Measurements from ENCODE around the gene PRPF6.

Gene PRPF6

GRCh38 chr20:64024141-64024990 is 43.4 kb downstream of the PRPF6 start:
- DNase-seq (ENCODE audit: low read depth, low spot score) = no peak
- H3K36me3 ChIP-seq (ENCODE audit: control insufficient read depth, insufficient read depth, low read length) = peaks cover 37% of the 10 kb centered on the region
- H3K4me3 ChIP-seq (ENCODE audit: low read length) = no peak overlapping the region
- H3K27me3 ChIP-seq (ENCODE audit: control insufficient read depth, insufficient read depth, low read length) = no peaks in the 10 kb centered on the region
- H3K27ac ChIP-seq (ENCODE audit: low read length) = no peak overlapping the region
- no peaks in the 10 kb centered on the region for H3K4me1 ChIP-seq (ENCODE audit: control insufficient read depth, insufficient read depth, low read length)
- no CpG with 5 or more reads among the region's 17 CpGs for WGBS (ENCODE audit: insufficient coverage, insufficient read length)
- H3K9me3 ChIP-seq (ENCODE audit: control insufficient read depth, insufficient read depth, low read length) = no peaks in the 10 kb centered on the region

GRCh38 chr20:64025101-64025825 is 44.3 kb downstream of the PRPF6 start:
- no peak overlapping the region for H3K4me3 ChIP-seq (ENCODE audit: low read length)
- no peak for DNase-seq (ENCODE audit: low read depth, low spot score)
- H3K27ac ChIP-seq (ENCODE audit: low read length) = no peak overlapping the region
- WGBS (ENCODE audit: insufficient coverage, insufficient read length) = no CpG with 5 or more reads among the region's 18 CpGs
- peaks cover 45% of the 10 kb centered on the region for H3K36me3 ChIP-seq (ENCODE audit: control insufficient read depth, insufficient read depth, low read length)
- H3K27me3 ChIP-seq (ENCODE audit: control insufficient read depth, insufficient read depth, low read length) = no peaks in the 10 kb centered on the region
- no peaks in the 10 kb centered on the region for H3K4me1 ChIP-seq (ENCODE audit: control insufficient read depth, insufficient read depth, low read length)
- H3K9me3 ChIP-seq (ENCODE audit: control insufficient read depth, insufficient read depth, low read length) = no peaks in the 10 kb centered on the region

DNA sequence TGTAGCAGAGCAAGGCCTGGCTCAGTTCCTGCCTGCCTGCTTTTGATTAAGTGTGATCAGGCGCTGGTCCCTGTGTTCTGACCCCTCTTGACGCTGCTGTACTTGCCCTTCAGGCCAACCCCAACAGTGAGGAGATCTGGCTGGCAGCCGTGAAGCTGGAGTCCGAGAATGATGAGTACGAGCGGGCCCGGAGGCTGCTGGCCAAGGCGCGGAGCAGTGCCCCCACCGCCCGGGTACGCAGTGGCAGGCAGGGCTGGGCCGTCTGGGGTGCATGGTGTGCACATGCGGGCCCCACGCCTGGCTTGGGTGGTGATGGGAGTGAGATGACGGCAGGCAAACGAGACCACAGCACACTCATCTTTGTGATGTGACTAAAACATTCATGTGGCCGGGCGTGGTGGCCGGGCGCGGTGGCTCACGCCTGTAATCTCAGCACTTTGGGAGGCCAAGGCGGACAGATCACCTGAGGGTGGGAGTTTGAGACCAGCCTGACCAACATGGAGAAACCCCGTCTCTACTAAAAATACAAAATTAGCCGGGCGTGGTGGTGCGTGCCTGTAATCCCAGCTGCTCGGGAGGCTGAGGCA is 45.0 kb downstream of the PRPF6 start:
- H3K4me1 ChIP-seq (ENCODE audit: control insufficient read depth, insufficient read depth, low read length) = no peaks in the 10 kb centered on the region
- no peak for DNase-seq (ENCODE audit: low read depth, low spot score)
- H3K27ac ChIP-seq (ENCODE audit: low read length) = no peak overlapping the region
- no peak overlapping the region for H3K4me3 ChIP-seq (ENCODE audit: low read length)
- no peaks in the 10 kb centered on the region for H3K27me3 ChIP-seq (ENCODE audit: control insufficient read depth, insufficient read depth, low read length)
- WGBS (ENCODE audit: insufficient coverage, insufficient read length) = no CpG with 5 or more reads among the region's 29 CpGs
- no peaks in the 10 kb centered on the region for H3K9me3 ChIP-seq (ENCODE audit: control insufficient read depth, insufficient read depth, low read length)
- peaks cover 49% of the 10 kb centered on the region for H3K36me3 ChIP-seq (ENCODE audit: control insufficient read depth, insufficient read depth, low read length)

GRCh38 chr20:64027981-64028685 is 47.2 kb downstream of the PRPF6 start:
- Histone ChIP-seq H3K27me3 (ENCODE audit: control insufficient read depth, insufficient read depth, low read length) (no peaks in the 10 kb centered on the region), H3K27ac (ENCODE audit: low read length) (no peak overlapping the region), H3K9me3 (ENCODE audit: control insufficient read depth, insufficient read depth, low read length) (no peaks in the 10 kb centered on the region), H3K4me1 (ENCODE audit: control insufficient read depth, insufficient read depth, low read length) (no peaks in the 10 kb centered on the region), H3K36me3 (ENCODE audit: control insufficient read depth, insufficient read depth, low read length) (peaks cover 48% of the 10 kb centered on the region), H3K4me3 (ENCODE audit: low read length) (no peak overlapping the region)
- DNase-seq (ENCODE audit: low read depth, low spot score) = no peak
- WGBS (ENCODE audit: insufficient coverage, insufficient read length) = no CpG with 5 or more reads among the region's 24 CpGs

DNA sequence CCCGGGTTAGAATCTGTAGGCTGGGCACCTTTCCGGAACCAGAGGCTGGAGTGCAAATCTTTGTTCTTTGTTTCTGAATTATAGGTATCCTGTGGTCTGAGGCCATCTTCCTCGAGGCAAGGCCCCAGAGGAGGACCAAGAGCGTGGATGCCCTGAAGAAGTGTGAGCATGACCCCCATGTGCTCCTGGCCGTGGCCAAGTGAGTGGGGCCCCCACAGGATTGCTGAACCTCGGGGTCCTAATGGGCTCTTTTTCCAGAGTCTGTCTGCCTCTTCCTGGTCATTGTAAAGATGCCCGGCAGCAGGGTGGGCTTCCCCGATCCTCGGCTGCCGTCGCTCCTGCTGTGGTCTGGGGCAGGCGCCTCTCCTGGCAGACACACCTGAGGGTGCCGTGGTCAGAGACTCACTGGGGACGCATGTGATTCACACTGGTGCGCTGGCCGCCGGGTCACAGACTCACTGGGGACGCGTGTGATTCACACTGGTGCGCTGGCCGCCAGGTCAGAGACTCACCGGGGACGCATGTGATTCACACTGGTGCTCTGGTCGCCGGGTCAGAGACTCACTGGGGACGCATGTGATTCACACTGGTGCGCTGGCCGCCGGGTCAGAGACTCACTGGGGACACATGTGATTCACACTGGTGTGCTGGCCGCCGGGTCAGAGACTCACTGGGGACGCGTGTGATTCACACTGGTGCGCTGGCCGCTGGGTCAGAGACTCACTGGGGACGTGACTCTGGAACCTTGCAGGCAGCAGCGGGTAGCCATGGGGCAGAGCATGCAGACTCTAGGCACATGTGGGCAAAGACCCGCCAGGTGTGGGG is 48.6 kb downstream of the PRPF6 start:
- Histone ChIP-seq H3K9me3 (ENCODE audit: control insufficient read depth, insufficient read depth, low read length) (no peaks in the 10 kb centered on the region), H3K27ac (ENCODE audit: low read length) (no peak overlapping the region), H3K4me3 (ENCODE audit: low read length) (no peak overlapping the region), H3K36me3 (ENCODE audit: control insufficient read depth, insufficient read depth, low read length) (peaks cover 40% of the 10 kb centered on the region), H3K27me3 (ENCODE audit: control insufficient read depth, insufficient read depth, low read length) (no peaks in the 10 kb centered on the region), H3K4me1 (ENCODE audit: control insufficient read depth, insufficient read depth, low read length) (no peaks in the 10 kb centered on the region)
- no CpG with 5 or more reads among the region's 38 CpGs for WGBS (ENCODE audit: insufficient coverage, insufficient read length)
- no peak for DNase-seq (ENCODE audit: low read depth, low spot score)

GRCh38 chr20:64030371-64031134 is 49.6 kb downstream of the PRPF6 start:
- no peak overlapping the region for H3K4me3 ChIP-seq (ENCODE audit: low read length)
- H3K9me3 ChIP-seq (ENCODE audit: control insufficient read depth, insufficient read depth, low read length) = no peaks in the 10 kb centered on the region
- WGBS (ENCODE audit: insufficient coverage, insufficient read length) = no CpG with 5 or more reads among the region's 20 CpGs
- peaks cover 34% of the 10 kb centered on the region for H3K36me3 ChIP-seq (ENCODE audit: control insufficient read depth, insufficient read depth, low read length)
- H3K27ac ChIP-seq (ENCODE audit: low read length) = no peak overlapping the region
- DNase-seq (ENCODE audit: low read depth, low spot score) = no peak
- no peaks in the 10 kb centered on the region for H3K4me1 ChIP-seq (ENCODE audit: control insufficient read depth, insufficient read depth, low read length)
- H3K27me3 ChIP-seq (ENCODE audit: control insufficient read depth, insufficient read depth, low read length) = no peaks in the 10 kb centered on the region

DNA sequence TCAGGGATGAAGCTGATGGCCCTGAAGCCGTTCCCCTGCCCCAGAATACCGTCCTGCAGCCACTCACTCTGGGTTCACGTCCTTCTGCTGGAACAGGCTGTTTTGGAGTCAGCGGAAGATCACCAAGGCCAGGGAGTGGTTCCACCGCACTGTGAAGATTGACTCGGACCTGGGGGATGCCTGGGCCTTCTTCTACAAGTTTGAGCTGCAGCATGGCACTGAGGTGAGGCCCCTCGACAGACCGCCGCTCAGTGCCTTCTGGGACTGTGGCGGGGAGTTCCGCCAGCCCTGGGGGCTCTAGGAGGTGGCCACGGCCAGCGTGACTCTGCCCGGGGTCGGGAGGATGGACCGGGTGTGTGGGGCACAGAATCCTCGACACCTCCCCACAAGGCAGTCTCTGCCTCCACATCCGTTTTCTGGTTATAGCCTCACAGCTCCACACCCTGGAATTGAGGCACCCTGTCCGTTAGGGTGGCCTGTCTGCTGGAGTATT is 50.9 kb downstream of the PRPF6 start:
- Histone ChIP-seq H3K9me3 (ENCODE audit: control insufficient read depth, insufficient read depth, low read length) (no peaks in the 10 kb centered on the region), H3K4me1 (ENCODE audit: control insufficient read depth, insufficient read depth, low read length) (peaks cover 11% of the 10 kb centered on the region), H3K27ac (ENCODE audit: low read length) (no peak overlapping the region), H3K36me3 (ENCODE audit: control insufficient read depth, insufficient read depth, low read length) (peaks cover 29% of the 10 kb centered on the region), H3K4me3 (ENCODE audit: low read length) (no peak overlapping the region), H3K27me3 (ENCODE audit: control insufficient read depth, insufficient read depth, low read length) (no peaks in the 10 kb centered on the region)
- no peak for DNase-seq (ENCODE audit: low read depth, low spot score)
- WGBS (ENCODE audit: insufficient coverage, insufficient read length) = no CpG with 5 or more reads among the region's 19 CpGs

- peaks cover 13% of the 10 kb centered on the region for H3K4me1 ChIP-seq (ENCODE audit: control insufficient read depth, insufficient read depth, low read length)
- H3K36me3 ChIP-seq (ENCODE audit: control insufficient read depth, insufficient read depth, low read length) = peaks cover 24% of the 10 kb centered on the region
- H3K27ac ChIP-seq (ENCODE audit: low read length) = no peak overlapping the region
- WGBS (ENCODE audit: insufficient coverage, insufficient read length) = no CpG with 5 or more reads among the region's 31 CpGs
- no peaks in the 10 kb centered on the region for H3K27me3 ChIP-seq (ENCODE audit: control insufficient read depth, insufficient read depth, low read length)
- DNase-seq (ENCODE audit: low read depth, low spot score) = no peak
- no peaks in the 10 kb centered on the region for H3K9me3 ChIP-seq (ENCODE audit: control insufficient read depth, insufficient read depth, low read length)
- H3K4me3 ChIP-seq (ENCODE audit: low read length) = no peak overlapping the region
Measured at GRCh38 chr20:64032706-64033624, 52.0 kb downstream of the PRPF6 start.

Measured in iPS DF 6.9 (cell line).